HG03175 (cell line): ENCODE measurements around the gene FAM20C.
"Not testable (repeated sequence)": the region's sequence is repeated elsewhere in the genome, so short reads cannot be mapped to it uniquely, and the experiment has no call there.

Source experiments
- ATAC-seq: cut with Tn5 transposase; IDR thresholded peaks from one replicate; pipeline ENCODE4 v1.9.1; 2021; ENCODE audit warnings: mild to moderate bottlenecking, moderate library complexity; ENCODE audit not compliant: unreplicated experiment

The FAM20C gene

GRCh38 chr7:255038-255435, 62.7 kb downstream of the FAM20C start:
- no peak for ATAC-seq

- ATAC-seq, result no peak
These were observed 63.5 kb downstream of the FAM20C start for GRCh38 chr7:255721-256361.

- no peak for ATAC-seq
These were observed 64.1 kb downstream of the FAM20C start for GRCh38 chr7:256461-256940.

- no peak for ATAC-seq
These were observed 64.7 kb downstream of the FAM20C start for GRCh38 chr7:256981-257646.

GRCh38 chr7:257647-257992, 65.2 kb downstream of the FAM20C start:
- ATAC-seq, result no peak

- no peak for ATAC-seq
These were observed 66.3 kb downstream of the FAM20C start for GRCh38 chr7:258476-259190.

GRCh38 chr7:259191-259505, 66.8 kb downstream of the FAM20C start:
- ATAC-seq, result no peak

GRCh38 chr7:259751-260405, 67.5 kb downstream of the FAM20C start:
- no peak for ATAC-seq

GRCh38 chr7:260441-261281, 68.3 kb downstream of the FAM20C start:
- ATAC-seq, result no peak

- ATAC-seq, result no peak
These were observed 69.2 kb downstream of the FAM20C start for GRCh38 chr7:261341-262250.

GRCh38 chr7:262251-262572, 69.8 kb downstream of the FAM20C start:
- no peak for ATAC-seq

- not testable (repeated sequence) for ATAC-seq
These were observed 70.4 kb downstream of the FAM20C start for GRCh38 chr7:262631-263311.

- not testable (repeated sequence) for ATAC-seq
These were observed 71.3 kb downstream of the FAM20C start for GRCh38 chr7:263483-264351.

GRCh38 chr7:264541-265191, 72.3 kb downstream of the FAM20C start:
- no peak for ATAC-seq

- ATAC-seq, result no peak
These were observed 73.0 kb downstream of the FAM20C start for GRCh38 chr7:265192-265997.

GRCh38 chr7:265998-266850, 73.9 kb downstream of the FAM20C start:
- no peak for ATAC-seq
